ENCODE results near the gene TUT7. TPM values are rescaled to one million over a fixed set of nuclear protein-coding genes. Genes with fewer than 3 reads are reported as not detected.

The TUT7 gene
- total RNA-seq, 4 donors from 2014 or later, result 36.8 to 99.9 (median 50.4) TPM

- peaks cover 0 to 17% (median 0%) of the 10 kb centered on the region in 4 donors for H3K4me1 ChIP-seq
- H3K27ac ChIP-seq, result no peak overlapping the region
- no peak overlapping the region for H3K4me3 ChIP-seq
- TF ChIP-seq POLR2A (IDR thresholded peaks at IDR 0.05) (no peak), CTCF (IDR thresholded peaks at IDR 0.05) (no peak)
- no peaks in the 10 kb centered on the region for H3K9me3 ChIP-seq
- no peak for DNase-seq
- peaks cover 0 to 31% (median 0%) of the 10 kb centered on the region in 3 donors for H3K36me3 ChIP-seq
- H3K27me3 ChIP-seq, result no peaks in the 10 kb centered on the region
Observed at GRCh38 chr9:86275962-86276361, 78.2 kb downstream of the TUT7 start.

- Histone ChIP-seq H3K4me1 (peaks cover 0 to 8% (median 0%) of the 10 kb centered on the region in 4 donors), H3K36me3 (peaks cover 0 to 33% (median 0%) of the 10 kb centered on the region in 3 donors)
- TF ChIP-seq CTCF (IDR thresholded peaks at IDR 0.05) (no peak), POLR2A (IDR thresholded peaks at IDR 0.05) (no peak)
Observed at GRCh38 chr9:86274821-86275643, 79.2 kb downstream of the TUT7 start.

GRCh38 chr9:86272221-86272620 is 82.0 kb downstream of the TUT7 start:
- TF ChIP-seq CTCF (IDR thresholded peaks at IDR 0.05) (no peak), POLR2A (IDR thresholded peaks at IDR 0.05) (no peak)

More at GRCh38 chr9:86274821-86275643, 79.2 kb downstream of the TUT7 start:
- H3K4me3 ChIP-seq, result no peak overlapping the region
- H3K9me3 ChIP-seq, result no peaks in the 10 kb centered on the region
- no peaks in the 10 kb centered on the region for H3K27me3 ChIP-seq
- no peak overlapping the region for H3K27ac ChIP-seq
- no peak for DNase-seq

GRCh38 chr9:86263876-86264275 is 90.3 kb downstream of the TUT7 start:
- Histone ChIP-seq H3K27ac (no peak overlapping the region), H3K4me1 (no peaks in the 10 kb centered on the region), H3K27me3 (no peaks in the 10 kb centered on the region), H3K4me3 (no peak overlapping the region), H3K36me3 (peaks cover 0 to 19% (median 0%) of the 10 kb centered on the region in 3 donors), H3K9me3 (no peaks in the 10 kb centered on the region)
- TF ChIP-seq POLR2A (IDR thresholded peaks at IDR 0.05) (no peak), CTCF (IDR thresholded peaks at IDR 0.05) (no peak)
- no peak for DNase-seq

More at GRCh38 chr9:86272221-86272620, 82.0 kb downstream of the TUT7 start:
- Histone ChIP-seq H3K36me3 (peaks cover 0 to 33% (median 0%) of the 10 kb centered on the region in 3 donors), H3K4me3 (no peak overlapping the region), H3K4me1 (peaks cover 0 to 3% (median 0%) of the 10 kb centered on the region in 4 donors), H3K27me3 (no peaks in the 10 kb centered on the region), H3K9me3 (no peaks in the 10 kb centered on the region), H3K27ac (no peak overlapping the region)
- no peak for DNase-seq

GRCh38 chr9:86262492-86262891 is 91.7 kb downstream of the TUT7 start:
- Histone ChIP-seq H3K36me3 (peaks cover 0 to 19% (median 0%) of the 10 kb centered on the region in 3 donors), H3K4me1 (no peaks in the 10 kb centered on the region), H3K27me3 (no peaks in the 10 kb centered on the region), H3K27ac (no peak overlapping the region), H3K4me3 (no peak overlapping the region), H3K9me3 (no peaks in the 10 kb centered on the region)
- DNase-seq, result no peak
- TF ChIP-seq CTCF (IDR thresholded peaks at IDR 0.05), result no peak
- TF ChIP-seq POLR2A (IDR thresholded peaks at IDR 0.05), result no peak

Measured in Peyer's patch (tissue), 4 donors.